Measurements from ENCODE around the gene MRPL54.

DNA sequence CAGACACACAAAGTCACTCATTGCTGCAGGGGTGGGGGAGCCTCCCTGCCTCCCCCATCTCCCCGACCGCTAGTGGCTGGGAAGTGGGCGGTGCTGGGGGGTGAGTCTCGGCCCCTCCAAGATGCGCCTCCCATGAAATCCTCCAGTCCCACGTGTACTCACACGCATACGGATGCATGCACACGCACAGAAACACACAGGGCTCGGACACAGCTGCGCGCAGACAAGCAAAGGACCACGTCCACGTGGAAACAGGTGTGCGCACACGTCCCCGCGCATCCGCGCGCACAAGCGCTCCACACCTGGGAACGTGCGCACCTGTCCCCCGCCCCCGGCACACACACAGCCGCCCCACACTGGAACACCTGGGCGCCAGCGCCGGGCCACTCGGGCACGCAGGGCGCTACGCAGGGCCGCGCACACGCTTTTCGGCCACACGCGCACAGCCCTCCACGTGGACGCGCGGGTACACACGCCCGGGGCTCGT, 23.0 kb downstream of the MRPL54 start:
- TF ChIP-seq, protein P1, sequence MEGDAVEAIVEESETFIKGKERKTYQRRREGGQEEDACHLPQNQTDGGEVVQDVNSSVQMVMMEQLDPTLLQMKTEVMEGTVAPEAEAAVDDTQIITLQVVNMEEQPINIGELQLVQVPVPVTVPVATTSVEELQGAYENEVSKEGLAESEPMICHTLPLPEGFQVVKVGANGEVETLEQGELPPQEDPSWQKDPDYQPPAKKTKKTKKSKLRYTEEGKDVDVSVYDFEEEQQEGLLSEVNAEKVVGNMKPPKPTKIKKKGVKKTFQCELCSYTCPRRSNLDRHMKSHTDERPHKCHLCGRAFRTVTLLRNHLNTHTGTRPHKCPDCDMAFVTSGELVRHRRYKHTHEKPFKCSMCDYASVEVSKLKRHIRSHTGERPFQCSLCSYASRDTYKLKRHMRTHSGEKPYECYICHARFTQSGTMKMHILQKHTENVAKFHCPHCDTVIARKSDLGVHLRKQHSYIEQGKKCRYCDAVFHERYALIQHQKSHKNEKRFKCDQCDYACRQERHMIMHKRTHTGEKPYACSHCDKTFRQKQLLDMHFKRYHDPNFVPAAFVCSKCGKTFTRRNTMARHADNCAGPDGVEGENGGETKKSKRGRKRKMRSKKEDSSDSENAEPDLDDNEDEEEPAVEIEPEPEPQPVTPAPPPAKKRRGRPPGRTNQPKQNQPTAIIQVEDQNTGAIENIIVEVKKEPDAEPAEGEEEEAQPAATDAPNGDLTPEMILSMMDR (IDR thresholded peaks at IDR 0.05; ENCODE audit: insufficient read depth, low read depth, low read length): no peak
- no peak for TF ChIP-seq EZH2 (IDR thresholded peaks at IDR 0.05; ENCODE audit: insufficient read depth, low read length)
